Ectodermal cell (in vitro differentiated cells): ENCODE measurements around the gene LRRC42. TPM values are rescaled to one million over a fixed set of nuclear protein-coding genes. Genes with fewer than 3 reads are reported as not detected.

Experiments
- H3K27ac ChIP-seq: 2 replicates; pipeline ENCODE4 v1.7.0; 2013; ENCODE audit warnings: mild to moderate bottlenecking, low read depth, low read length; ENCODE audit not compliant: insufficient read depth, poor library complexity, severe bottlenecking
- H3K27me3 ChIP-seq: 2 replicates; pipeline ENCODE4 v1.7.0; 2013; ENCODE audit warnings: mild to moderate bottlenecking, low read length; ENCODE audit not compliant: insufficient read depth, control insufficient read depth, poor library complexity, severe bottlenecking
- H3K36me3 ChIP-seq: one replicate; pipeline ENCODE4 v1.7.0; 2013; ENCODE audit warnings: low read length; ENCODE audit not compliant: control insufficient read depth, insufficient read depth
- H3K4me1 ChIP-seq: one replicate; pipeline ENCODE4 v1.7.0; 2013; ENCODE audit warnings: low read length; ENCODE audit not compliant: control insufficient read depth, insufficient read depth
- H3K4me3 ChIP-seq: 2 replicates; pipeline ENCODE4 v1.7.0; 2013; ENCODE audit warnings: low read depth, low read length, control low read depth; ENCODE audit not compliant: insufficient read depth
- H3K9me3 ChIP-seq: 2 replicates; pipeline ENCODE4 v1.7.0; 2013; ENCODE audit warnings: mild to moderate bottlenecking, low read length, moderate library complexity; ENCODE audit not compliant: control insufficient read depth
- WGBS, 2 experiments: methylation state at CpG; one replicate each; pipeline ENCODE4 v1.1.7; 2013; ENCODE audit warnings: missing lambda C conversion rate in 2 of 2; 5-methylcytosine and 5-hydroxymethylcytosine counted together
- polyA plus RNA-seq, 4 experiments: library from polyadenylated mRNA; stranded (reverse); fragments of 50-300 nt; gene quantifications; one replicate each; pipeline ENCODE4 v1.2.3, GENCODE V29; 2013

Gene LRRC42
- 81.2 TPM for polyA plus RNA-seq (2013, experiment 1 of 4)
- 77.1 TPM for polyA plus RNA-seq (2013, experiment 2 of 4)
- polyA plus RNA-seq (2013, experiment 3 of 4), result 71.3 TPM
- polyA plus RNA-seq (2013, experiment 4 of 4), result 68.0 TPM

GRCh38 chr1:53946252-53947171 lies at the start of gene LRRC42:
Gene LRRC42, plus strand, starts transcription at chr1:53946350. Its CDS starts 5,650 bp downstream, at chr1:53952000.
- Histone ChIP-seq H3K27me3 (no peaks in the 10 kb centered on the region), H3K27ac (peak within 1 kb of the TSS; percentile 39), H3K36me3 (no peaks in the 10 kb centered on the region), H3K4me1 (peaks cover 14% of the 10 kb centered on the region), H3K4me3 (peak within 1 kb of the TSS; percentile 80), H3K9me3 (no peaks in the 10 kb centered on the region)
- WGBS, 2 experiments, result 1% methylated on average over 56 to 58 of the region's 58 CpGs

GRCh38 chr1:53896635-53897229 lies 49.4 kb upstream of the LRRC42 start:
- no peaks in the 10 kb centered on the region for H3K27me3 ChIP-seq
- no peaks in the 10 kb centered on the region for H3K4me1 ChIP-seq
- H3K27ac ChIP-seq, result no peak overlapping the region
- no peaks in the 10 kb centered on the region for H3K9me3 ChIP-seq
- H3K36me3 ChIP-seq, result no peaks in the 10 kb centered on the region
- no peak overlapping the region for H3K4me3 ChIP-seq
- 82 to 86% methylated on average over 2 of the region's 2 CpGs for WGBS, 2 experiments

GRCh38 chr1:53899206-53899628 lies 46.9 kb upstream of the LRRC42 start:
- Histone ChIP-seq H3K36me3 (no peaks in the 10 kb centered on the region), H3K27ac (no peak overlapping the region), H3K4me1 (no peaks in the 10 kb centered on the region), H3K27me3 (no peaks in the 10 kb centered on the region), H3K9me3 (no peaks in the 10 kb centered on the region), H3K4me3 (no peak overlapping the region)
- 88 to 98% methylated on average over 2 of the region's 2 CpGs for WGBS, 2 experiments

- H3K4me3 ChIP-seq, result no peak overlapping the region
- WGBS, 2 experiments, result 86 to 90% methylated on average over 3 of the region's 3 CpGs
These were observed 46.4 kb upstream of the LRRC42 start for GRCh38 chr1:53899708-53900107.

GRCh38 chr1:53902235-53903138 lies 43.7 kb upstream of the LRRC42 start:
- no peaks in the 10 kb centered on the region for H3K27me3 ChIP-seq
- no peak overlapping the region for H3K27ac ChIP-seq
- H3K4me3 ChIP-seq, result no peak overlapping the region
- no peaks in the 10 kb centered on the region for H3K9me3 ChIP-seq
- H3K36me3 ChIP-seq, result no peaks in the 10 kb centered on the region
- WGBS, 2 experiments, result 86 to 90% methylated on average over 7 of the region's 7 CpGs
- no peaks in the 10 kb centered on the region for H3K4me1 ChIP-seq

More at GRCh38 chr1:53899708-53900107, 46.4 kb upstream of the LRRC42 start:
- Histone ChIP-seq H3K9me3 (no peaks in the 10 kb centered on the region), H3K4me1 (no peaks in the 10 kb centered on the region), H3K27me3 (no peaks in the 10 kb centered on the region), H3K36me3 (no peaks in the 10 kb centered on the region), H3K27ac (no peak overlapping the region)

GRCh38 chr1:53905509-53905908 lies 40.6 kb upstream of the LRRC42 start:
- H3K27me3 ChIP-seq, result no peaks in the 10 kb centered on the region
- 94% methylated on average over 8 of the region's 8 CpGs for WGBS, 2 experiments
- H3K4me1 ChIP-seq, result no peaks in the 10 kb centered on the region
- no peak overlapping the region for H3K27ac ChIP-seq
- H3K36me3 ChIP-seq, result no peaks in the 10 kb centered on the region
- H3K9me3 ChIP-seq, result no peaks in the 10 kb centered on the region
- H3K4me3 ChIP-seq, result no peak overlapping the region

GRCh38 chr1:53906121-53906520 lies 40.0 kb upstream of the LRRC42 start:
- Histone ChIP-seq H3K36me3 (no peaks in the 10 kb centered on the region), H3K27ac (no peak overlapping the region), H3K4me3 (no peak overlapping the region), H3K27me3 (no peaks in the 10 kb centered on the region), H3K4me1 (no peaks in the 10 kb centered on the region), H3K9me3 (no peaks in the 10 kb centered on the region)
- 93 to 95% methylated on average over 4 of the region's 4 CpGs for WGBS, 2 experiments

GRCh38 chr1:53909946-53910345 lies 36.2 kb upstream of the LRRC42 start:
- H3K9me3 ChIP-seq, result no peaks in the 10 kb centered on the region
- H3K27ac ChIP-seq, result no peak overlapping the region

GRCh38 chr1:53911442-53911841 lies 34.7 kb upstream of the LRRC42 start:
- Histone ChIP-seq H3K36me3 (no peaks in the 10 kb centered on the region), H3K27ac (no peak overlapping the region), H3K4me3 (no peak overlapping the region), H3K9me3 (no peaks in the 10 kb centered on the region), H3K27me3 (no peaks in the 10 kb centered on the region), H3K4me1 (no peaks in the 10 kb centered on the region)
- WGBS, 2 experiments, result 95 to 98% methylated on average over 4 of the region's 4 CpGs

More at GRCh38 chr1:53909946-53910345, 36.2 kb upstream of the LRRC42 start:
- H3K27me3 ChIP-seq, result no peaks in the 10 kb centered on the region
- H3K4me1 ChIP-seq, result no peaks in the 10 kb centered on the region
- H3K4me3 ChIP-seq, result no peak overlapping the region
- 92 to 94% methylated on average over 3 of the region's 3 CpGs for WGBS, 2 experiments
- H3K36me3 ChIP-seq, result no peaks in the 10 kb centered on the region
